ENCODE data around the gene LIPC. TPM values are rescaled to one million over a fixed set of nuclear protein-coding genes. Genes with fewer than 3 reads are reported as not detected.

The LIPC gene
- total and polyA plus RNA-seq, 9 of the 15 experiments (the other 6 are each of a cell fraction or from before 2014, with no cell fraction given), result 0.07 to 0.41 (median 0.11) TPM; not detected in 2

GRCh38 chr15:58569455-58569854 lies 137.7 kb downstream of the LIPC start (continued):
- TF ChIP-seq, protein P1, sequence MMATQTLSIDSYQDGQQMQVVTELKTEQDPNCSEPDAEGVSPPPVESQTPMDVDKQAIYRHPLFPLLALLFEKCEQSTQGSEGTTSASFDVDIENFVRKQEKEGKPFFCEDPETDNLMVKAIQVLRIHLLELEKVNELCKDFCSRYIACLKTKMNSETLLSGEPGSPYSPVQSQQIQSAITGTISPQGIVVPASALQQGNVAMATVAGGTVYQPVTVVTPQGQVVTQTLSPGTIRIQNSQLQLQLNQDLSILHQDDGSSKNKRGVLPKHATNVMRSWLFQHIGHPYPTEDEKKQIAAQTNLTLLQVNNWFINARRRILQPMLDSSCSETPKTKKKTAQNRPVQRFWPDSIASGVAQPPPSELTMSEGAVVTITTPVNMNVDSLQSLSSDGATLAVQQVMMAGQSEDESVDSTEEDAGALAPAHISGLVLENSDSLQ (IDR thresholded peaks at IDR 0.05), result no peak
- TF ChIP-seq ARHGAP35 (IDR thresholded peaks at IDR 0.05; ENCODE audit: partially characterized antibody) (no peak), FOXP1 (CRISPR knock-in tag; IDR thresholded peaks at IDR 0.05) (no peak), SP1 (CRISPR knock-in tag; IDR thresholded peaks at IDR 0.05) (no peak), TAF7 (tag; IDR thresholded peaks at IDR 0.05) (no peak), NFRKB (IDR thresholded peaks at IDR 0.05; ENCODE audit: low read depth) (no peak)

- H3K4me2 ChIP-seq (ENCODE audit: insufficient read depth, low read length), result no peak overlapping the region
- no peak for FAIRE-seq
- no peak overlapping the region for H2AFZ ChIP-seq (ENCODE audit: low read depth, low read length)
- no peaks in the 10 kb centered on the region for H4K20me1 ChIP-seq (replicated peaks; ENCODE audit: control insufficient read depth, insufficient read depth, low read length)
- BruUV-seq (replicated peaks), result no TSS peak
- no peak for ATAC-seq
- no peak overlapping the region for H3K9ac ChIP-seq (ENCODE audit: insufficient read depth in 1 of 2, low read depth in 2 of 2, low read length in 2 of 2)
- no peaks in the 10 kb centered on the region for H3K9me1 ChIP-seq (ENCODE audit: control insufficient read depth, insufficient read depth, low read length)
- no peak for DNase-seq (ENCODE audit: extremely low read depth in 1 of 4, low spot score in 3 of 4)
- no peaks in the 10 kb centered on the region for H3K79me2 ChIP-seq (ENCODE audit: control insufficient read depth, insufficient read depth, low read length)
- H3K9me3 ChIP-seq (replicated peaks; ENCODE audit: control insufficient read depth, insufficient read depth, low read depth, low read length), result no peaks in the 10 kb centered on the region; the same call in 1 of the 2 replicates
- ChIA-PET POLR2A (interaction anchor here (0.6 to 0.9 kb wide), 2 partner anchors 22 to 58 kb away, joined by 3 read pairs; no protein-coding TSS in a partner anchor), CTCF (ENCODE audit: low intra/inter-chr PET ratio) (no interaction called here)
- in situ Hi-C loops (cut with MboI), result no loop called here
- H3K4me1 ChIP-seq (replicated peaks in 1 of 2; ENCODE audit: control insufficient read depth in 2 of 2, insufficient read depth in 2 of 2, low read length in 2 of 2), result peaks cover 0 to 15% of the 10 kb centered on the region in 2 experiments; a peak in 4 of 5 replicates
- no peaks in the 10 kb centered on the region for H3K36me3 ChIP-seq (ENCODE audit: control insufficient read depth, insufficient read depth, low read length)
- intact Hi-C loops (cut with micrococcal nuclease), result no loop called here
- H3K4me3 ChIP-seq, result no peak overlapping the region
- H3K27ac ChIP-seq (ENCODE audit: extremely low read depth, low read depth, low read length), result no peak overlapping the region
- H3K27me3 ChIP-seq (ENCODE audit: control insufficient read depth in 2 of 2, insufficient read depth in 2 of 2, low read length in 2 of 2), result no peaks in the 10 kb centered on the region
- WGBS (ENCODE audit: insufficient coverage, low coverage, missing lambda C conversion rate), result 47% methylated on average over 6 of the region's 6 CpGs
- TF ChIP-seq RBM15 (IDR thresholded peaks at IDR 0.05; ENCODE audit: insufficient read depth, low read length) (no peak), ZNF740 (CRISPR knock-in tag; IDR thresholded peaks at IDR 0.05) (no peak), ZNF740 (tag; IDR thresholded peaks at IDR 0.05) (no peak), THAP12 (CRISPR knock-in tag; IDR thresholded peaks at IDR 0.05) (no peak), ZNF134 (CRISPR knock-in tag; conservative IDR thresholded peaks at IDR 0.05) (no peak), ZBTB11 (CRISPR knock-in tag; IDR thresholded peaks at IDR 0.05) (no peak), SRSF1 (IDR thresholded peaks at IDR 0.05; ENCODE audit: low read depth, low read length) (no peak)
These were observed 139.7 kb downstream of the LIPC start for GRCh38 chr15:58571491-58571890.
